Measurements from ENCODE around the gene PDE4B. TPM values are rescaled to one million over a fixed set of nuclear protein-coding genes. Genes with fewer than 3 reads are reported as not detected.

PDE4B gene
- total and polyA plus RNA-seq, 2 of the 13 experiments (the other 11 are each of a cell fraction or from before 2014, with no cell fraction given) = not detected

GRCh38 chr1:66384258-66384921 lies 591.7 kb downstream of the PDE4B start (continued):
- no peak for TF ChIP-seq TEF (CRISPR knock-in tag; IDR thresholded peaks at IDR 0.05)
- TF ChIP-seq ZNF256 (CRISPR knock-in tag; conservative IDR thresholded peaks at IDR 0.05) = no peak

- BruUV-seq (replicated peaks) = no TSS peak
- ChIA-PET POLR2A (no interaction called here), CTCF (ENCODE audit: low intra/inter-chr PET ratio, low total read pairs) (no interaction called here)
- TF ChIP-seq HMG20B (CRISPR knock-in tag; conservative IDR thresholded peaks at IDR 0.05) (no peak), NR2F2 (IDR thresholded peaks at IDR 0.05; ENCODE audit: borderline replicate concordance, low read depth) (no peak), ZNF772 (CRISPR knock-in tag; IDR thresholded peaks at IDR 0.05) (no peak), ZNF317 (CRISPR knock-in tag; IDR thresholded peaks at IDR 0.05) (peak; percentile 93), ZNF292 (CRISPR knock-in tag; IDR thresholded peaks at IDR 0.05; ENCODE audit: borderline replicate concordance, low read depth) (no peak), AGO2 (optimal IDR thresholded peaks at IDR 0.05; ENCODE audit: low read depth, low read length) (no peak)
- H3K4me1 ChIP-seq (ENCODE audit: insufficient read depth, low read length) = no peaks in the 10 kb centered on the region
- WGBS (ENCODE audit: low lambda C conversion rate) = 0% methylated on average over 1 of the region's 1 CpG
- intact Hi-C loops (cut with micrococcal nuclease; ENCODE audit: unreplicated experiment) (no loop called here), in situ Hi-C loops (cut with HindIII; ENCODE audit: extremely low pct_ligation_motif_present, low pct_unique_long_range_greater_than_20kb) (no loop called here)
- no peak overlapping the region for H3K4me2 ChIP-seq (ENCODE audit: low read depth, low read length)
- peak overlapping the region in 1 of 3 experiments; percentile 12; a peak in 1 of 6 replicates for H3K4me3 ChIP-seq (replicated peaks in 1 of 3; ENCODE audit: insufficient read depth in 1 of 3, low read depth in 2 of 3, low read length in 3 of 3)
- FAIRE-seq (no peak), ATAC-seq (no peak), DNase-seq (ENCODE audit: low spot score) (no peak)
- no peak overlapping the region for H3K9ac ChIP-seq (ENCODE audit: insufficient read depth, low read depth, low read length)
- H3K27ac ChIP-seq (ENCODE audit: extremely low read length, insufficient read depth, low read length) = no peak overlapping the region
- no peaks in the 10 kb centered on the region for H3K79me2 ChIP-seq (ENCODE audit: insufficient read depth, low read length)
- no peak overlapping the region for H2AFZ ChIP-seq (ENCODE audit: low read length)
- H3K27me3 ChIP-seq (ENCODE audit: control insufficient read depth in 1 of 2, insufficient read depth in 2 of 2, low read length in 2 of 2) = no peaks in the 10 kb centered on the region
- H4K20me1 ChIP-seq (ENCODE audit: insufficient read depth, low read length) = no peaks in the 10 kb centered on the region
- H3K36me3 ChIP-seq (replicated peaks in 1 of 2; ENCODE audit: control insufficient read depth in 1 of 2, insufficient read depth in 2 of 2, low read length in 2 of 2) = no peaks in the 10 kb centered on the region
- H3K9me3 ChIP-seq (ENCODE audit: low read length) = peaks cover 38% of the 10 kb centered on the region
Measured at GRCh38 chr1:66386712-66387111, 594.0 kb downstream of the PDE4B start.

Data from HepG2 (cell line).